ENCODE measurements around the gene RIC3.

The RIC3 gene

DNA sequence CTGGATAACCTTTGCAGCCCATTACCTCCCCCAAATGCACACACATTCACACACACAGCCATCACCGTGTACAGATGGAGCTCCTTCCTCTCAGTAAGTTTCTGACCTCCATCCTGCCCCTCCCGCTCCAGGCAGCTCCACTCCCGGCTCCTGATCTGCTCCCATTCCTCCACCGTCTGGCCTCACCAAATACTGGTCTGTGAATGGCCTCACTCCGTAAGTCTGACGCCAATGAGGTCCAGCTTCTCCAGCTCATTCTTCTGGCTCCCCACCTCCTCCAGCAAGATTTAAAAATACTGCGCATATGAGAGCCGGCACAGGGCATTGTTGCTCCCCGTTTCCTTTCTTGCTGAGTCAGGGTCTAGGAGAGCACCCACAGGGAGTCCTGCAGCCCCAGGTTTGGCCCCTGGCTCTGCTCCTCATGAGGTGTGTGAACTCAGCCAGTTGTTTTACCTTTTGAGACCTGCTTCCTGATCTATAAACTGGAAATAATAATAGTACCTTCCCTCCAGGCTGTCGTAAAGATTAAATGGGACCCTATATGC is 101.8 kb downstream of the RIC3 start:
- DNase-seq (ENCODE audit: low spot score) = no peak

- no peak for DNase-seq (ENCODE audit: low spot score)
Observed at GRCh38 chr11:8066036-8066910, 102.6 kb downstream of the RIC3 start.

GRCh38 chr11:8065031-8065430 is 103.8 kb downstream of the RIC3 start:
- no peak for DNase-seq (ENCODE audit: low spot score)

DNA sequence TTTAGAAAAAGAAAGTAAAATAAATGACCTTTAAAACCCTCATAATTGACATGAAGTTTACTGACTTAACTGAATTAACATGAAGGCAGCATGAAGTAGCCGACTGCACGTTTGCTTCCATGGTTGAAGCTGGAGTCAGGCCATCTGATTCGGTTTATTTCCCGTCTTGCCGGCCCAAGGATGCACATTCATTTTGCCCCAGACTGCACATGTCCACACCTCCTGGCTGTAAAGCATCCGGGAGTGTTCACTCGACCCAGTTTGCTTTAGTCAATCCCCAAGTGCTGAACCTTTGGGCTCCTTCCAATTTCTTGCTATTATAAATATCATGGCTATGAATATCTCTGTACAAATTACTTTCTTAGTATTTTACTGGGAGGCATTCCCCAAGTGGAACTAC is 105.5 kb downstream of the RIC3 start:
- DNase-seq (ENCODE audit: low spot score) = no peak

GRCh38 chr11:8062781-8063257 is 106.0 kb downstream of the RIC3 start:
- no peak for DNase-seq (ENCODE audit: low spot score)

DNA sequence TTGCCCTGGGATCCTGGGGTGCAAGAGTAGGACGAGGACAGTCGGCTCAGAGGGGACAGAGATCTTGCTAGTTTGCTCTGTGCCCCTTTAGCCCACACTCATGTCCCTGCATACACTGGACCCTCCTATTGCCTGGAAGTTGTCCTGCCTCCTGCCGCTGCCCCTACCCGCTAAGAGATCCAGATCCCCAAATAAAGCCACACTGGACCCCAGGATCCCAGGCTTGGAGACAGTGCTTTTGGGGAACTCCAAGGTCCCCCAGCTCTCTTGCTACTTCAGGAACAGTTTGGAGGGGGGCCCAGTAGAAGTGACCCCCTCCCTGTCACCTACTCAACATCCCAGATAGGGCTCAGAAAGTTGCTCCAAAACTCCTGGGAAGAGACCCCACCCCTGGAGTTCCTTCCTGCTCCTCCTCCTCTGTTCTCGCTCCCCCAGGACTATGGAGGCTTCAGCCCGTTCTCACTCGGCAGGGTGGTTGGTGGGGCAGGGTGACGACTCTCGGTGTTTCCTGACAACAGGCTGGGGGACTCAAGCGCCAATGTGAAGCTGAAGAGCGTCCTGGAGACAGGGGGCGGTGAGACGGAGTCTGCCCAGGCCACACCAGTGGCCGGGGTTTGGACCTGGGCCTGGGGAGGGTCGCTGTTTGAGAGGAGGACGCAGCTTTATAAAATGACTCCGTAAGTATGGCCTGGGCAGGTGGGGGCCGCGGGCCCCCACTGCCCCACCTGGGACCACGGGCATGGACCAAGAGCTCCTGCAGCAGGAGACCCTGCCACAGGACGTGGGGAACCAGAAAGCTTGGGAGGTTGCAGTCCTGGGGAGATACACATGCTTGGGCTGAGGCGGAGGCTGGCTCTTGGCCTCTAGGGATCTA is 107.0 kb downstream of the RIC3 start:
- DNase-seq (ENCODE audit: low spot score) = no peak

DNA sequence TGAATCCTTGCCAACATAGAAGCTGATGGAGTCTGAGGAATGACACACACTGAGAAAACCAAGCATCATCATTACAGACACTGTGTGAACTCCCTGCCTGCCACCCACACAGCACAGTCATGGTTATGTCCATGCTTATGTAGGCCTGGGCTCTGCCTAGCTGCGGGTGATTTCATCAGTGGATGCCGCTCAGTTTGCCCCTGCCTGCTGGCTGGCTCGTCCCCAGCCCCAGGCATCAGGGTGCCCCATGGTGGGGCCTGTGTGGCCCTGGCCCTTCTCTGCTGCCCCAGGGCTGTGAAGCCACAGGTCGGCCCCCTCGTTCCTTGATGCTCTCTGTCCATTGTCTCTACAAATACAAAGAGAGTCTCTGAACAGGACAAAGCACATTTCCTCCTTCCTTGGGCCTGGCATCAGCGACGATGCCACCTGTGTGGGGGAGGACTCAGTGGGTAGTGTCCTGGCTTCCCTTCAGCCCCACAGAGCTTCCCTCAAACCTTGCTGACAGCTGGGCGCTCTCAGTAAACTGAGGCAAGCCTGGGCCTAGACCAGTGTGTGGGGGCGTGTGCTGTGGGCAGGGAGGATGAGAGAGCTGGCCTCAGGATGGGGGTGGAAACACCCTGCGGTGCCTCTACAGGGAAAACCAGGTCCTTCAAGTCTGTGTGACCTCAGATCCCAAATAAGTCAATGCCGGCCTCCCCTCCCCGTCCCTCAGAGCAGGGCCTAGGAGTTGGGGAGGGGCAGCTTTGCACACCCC is 107.8 kb downstream of the RIC3 start:
- DNase-seq (ENCODE audit: low spot score) = no peak

DNA sequence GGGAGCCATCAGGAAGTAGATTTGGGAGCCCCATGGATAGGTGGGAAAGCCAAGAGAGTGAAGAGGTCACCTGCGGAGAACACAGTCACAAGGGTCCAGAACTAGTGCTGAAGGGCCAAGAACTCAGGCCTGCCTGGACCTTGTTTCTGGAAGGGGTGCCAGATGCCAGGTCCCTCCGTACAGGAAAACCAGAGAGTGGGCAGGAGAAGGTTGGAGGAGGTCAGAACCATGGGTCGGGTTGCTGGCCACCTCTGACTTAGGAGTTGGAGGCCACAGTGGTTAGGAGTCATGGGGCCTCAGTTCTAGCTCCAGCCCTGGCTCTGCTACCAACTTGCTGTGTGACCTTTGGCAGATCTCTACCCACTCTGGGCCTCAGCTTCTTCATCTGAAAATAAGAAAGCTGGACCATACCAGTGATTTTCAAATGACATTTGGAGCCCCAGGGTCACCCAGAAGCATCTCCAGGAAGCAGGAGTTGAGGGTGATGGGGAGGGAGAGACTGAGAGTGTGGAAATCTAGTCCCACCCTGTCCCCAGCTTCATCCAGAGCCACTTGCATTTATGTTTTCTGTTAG is 108.6 kb downstream of the RIC3 start:
- no peak for DNase-seq (ENCODE audit: low spot score)

DNA sequence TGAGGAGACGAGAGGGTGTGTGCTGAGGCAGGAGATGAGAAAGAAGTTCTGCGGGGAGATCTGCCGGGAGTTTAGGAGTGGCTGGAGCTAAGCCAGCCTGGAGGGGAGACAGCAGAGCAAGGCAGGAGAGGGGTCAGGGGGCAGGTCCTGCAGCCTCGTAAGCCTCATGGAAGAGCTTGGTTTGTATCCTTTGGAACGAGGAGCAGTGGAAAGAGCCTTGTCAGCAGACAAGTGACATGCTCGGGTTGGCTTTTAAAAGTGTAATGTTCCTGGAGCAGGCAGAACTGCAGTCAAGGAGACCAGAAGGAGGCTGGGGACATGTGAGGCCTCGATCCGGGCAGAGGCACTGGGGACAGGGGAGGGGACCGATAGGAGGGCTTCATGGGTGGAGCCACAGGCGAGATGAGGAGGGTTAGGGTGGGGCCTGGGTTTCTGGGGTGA is 109.2 kb downstream of the RIC3 start:
- DNase-seq (ENCODE audit: low spot score) = no peak

GRCh38 chr11:8059030-8059429 is 109.8 kb downstream of the RIC3 start:
- DNase-seq (ENCODE audit: low spot score) = no peak

- no peak for DNase-seq (ENCODE audit: low spot score)
Observed at GRCh38 chr11:8058216-8058615, 110.6 kb downstream of the RIC3 start.

- DNase-seq (ENCODE audit: low spot score) = no peak
Observed at GRCh38 chr11:8056810-8057463, 111.9 kb downstream of the RIC3 start.
